Retinal pigment epithelial cell (primary cell): Measurements from ENCODE around the gene DHPS.
"Not testable (repeated sequence)": the region's sequence is repeated elsewhere in the genome, so short reads cannot be mapped to it uniquely, and the experiment has no call there.

Experiments
- DNase-seq: peaks from one replicate; pipeline ENCODE4 v3.0.0-alpha.2; 2010; ENCODE audit warnings: low read depth
- H3K4me3 ChIP-seq: 2 replicates; pipeline ENCODE4 v1.5.1; 2011; ENCODE audit warnings: mild to moderate bottlenecking, low read length, control low read depth, moderate library complexity
- CTCF ChIP-seq: conservative IDR thresholded peaks from 2 replicates; pipeline ENCODE4 v1.5.1; 2011; ENCODE audit warnings: low read depth, low read length, control low read depth, inconsistent platforms

Gene DHPS

GRCh38 chr19:12649941-12650340, 31.7 kb downstream of the DHPS start:
- no peak for TF ChIP-seq CTCF
- no peak overlapping the region for H3K4me3 ChIP-seq
- DNase-seq = no peak

GRCh38 chr19:12648088-12648487, 33.6 kb downstream of the DHPS start:
- peak; percentile 42 for TF ChIP-seq CTCF
- H3K4me3 ChIP-seq = peak overlapping the region; percentile 32

DNA sequence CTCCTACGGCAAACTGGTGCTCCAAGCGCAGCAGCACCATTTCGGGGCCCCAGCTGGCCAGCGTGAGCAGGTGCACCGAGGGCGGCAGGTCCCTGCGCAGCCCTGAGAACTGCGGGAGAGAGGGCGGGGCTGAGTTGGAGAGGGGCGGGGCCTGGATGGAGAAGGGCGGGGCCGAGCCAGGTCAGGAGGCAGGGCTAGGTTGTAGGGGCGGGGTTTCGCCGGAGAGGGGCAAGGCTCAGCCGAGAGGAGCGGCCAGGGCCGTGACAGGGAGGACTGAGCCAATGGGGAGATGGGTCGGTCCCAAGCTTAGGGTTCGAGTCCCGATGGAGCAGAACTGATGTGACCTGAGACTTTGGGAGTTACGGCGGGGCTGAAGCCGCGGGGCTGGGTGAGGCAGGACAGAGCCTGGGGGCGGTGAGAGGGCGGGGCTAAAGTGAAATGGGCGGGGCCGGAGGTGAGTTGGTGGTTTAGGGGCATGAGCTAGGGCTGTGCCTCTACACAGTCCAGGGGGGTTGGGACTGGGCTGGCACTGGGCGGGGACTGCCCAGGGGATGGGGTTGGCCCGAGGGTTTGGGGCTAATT, 34.1 kb downstream of the DHPS start:
- no peak for DNase-seq
- no peak for TF ChIP-seq CTCF
- peak overlapping the region; percentile 32 for H3K4me3 ChIP-seq

More at GRCh38 chr19:12648088-12648487, 33.6 kb downstream of the DHPS start:
- DNase-seq = no peak

- H3K4me3 ChIP-seq = no peak overlapping the region
- TF ChIP-seq CTCF = no peak
- DNase-seq = no peak
Observed at GRCh38 chr19:12647047-12647446, 34.6 kb downstream of the DHPS start.

- H3K4me3 ChIP-seq = no peak overlapping the region
- no peak for TF ChIP-seq CTCF
- DNase-seq = no peak
Observed at GRCh38 chr19:12646551-12646950, 35.1 kb downstream of the DHPS start.

DNA sequence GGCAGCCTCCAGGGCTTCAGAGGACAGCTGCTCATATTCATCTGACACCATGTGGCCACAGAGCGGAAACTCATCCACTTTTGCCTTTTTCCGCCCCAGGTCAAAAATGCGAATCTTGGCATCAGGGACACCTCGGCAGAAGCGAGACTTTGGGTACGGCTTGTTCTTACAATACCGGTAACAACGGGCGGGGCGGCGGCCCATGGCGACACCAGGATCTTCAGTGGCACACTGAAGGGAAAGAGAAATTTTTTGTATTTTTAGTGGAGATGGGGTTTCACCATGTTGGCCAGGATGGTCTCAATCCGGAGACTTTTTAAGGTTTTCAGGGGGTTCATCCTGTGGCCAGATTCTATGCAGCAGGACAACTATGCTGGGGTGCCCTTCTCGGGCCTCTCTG, 38.0 kb downstream of the DHPS start:
- not testable (repeated sequence) for H3K4me3 ChIP-seq, DNase-seq

DNA sequence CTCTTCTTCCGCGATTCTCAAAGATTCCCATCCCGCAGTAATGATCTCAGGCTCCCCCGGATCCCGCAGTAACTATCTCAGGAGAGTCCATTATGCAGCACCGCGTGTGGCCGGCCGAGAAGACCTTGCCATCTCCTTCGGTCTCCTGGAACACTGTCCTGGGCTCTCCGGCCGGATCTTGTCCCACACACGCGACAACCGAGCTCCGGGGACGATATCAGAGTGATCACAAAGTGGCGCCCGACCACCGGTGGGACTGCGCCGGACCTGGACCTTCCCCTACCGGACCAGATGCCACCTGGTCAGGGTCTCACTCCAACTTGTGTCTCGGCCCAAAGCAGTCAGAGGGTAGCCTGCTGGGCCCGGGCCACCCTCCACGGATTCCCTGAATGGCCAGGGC, 39.2 kb downstream of the DHPS start:
- TF ChIP-seq CTCF = no peak
- no peak for DNase-seq
- H3K4me3 ChIP-seq = no peak overlapping the region

GRCh38 chr19:12641456-12641855, 40.2 kb downstream of the DHPS start:
- DNase-seq = no peak
- no peak overlapping the region for H3K4me3 ChIP-seq
- no peak for TF ChIP-seq CTCF
